HG02571 (cell line): ENCODE measurements around the gene TBC1D4.
"Not testable (repeated sequence)": the region's sequence is repeated elsewhere in the genome, so short reads cannot be mapped to it uniquely, and the experiment has no call there.

Source experiments
- ATAC-seq: cut with Tn5 transposase; IDR thresholded peaks from one replicate; pipeline ENCODE4 v1.9.1; 2021; ENCODE audit warnings: mild to moderate bottlenecking, moderate library complexity; ENCODE audit not compliant: unreplicated experiment

The TBC1D4 gene

DNA sequence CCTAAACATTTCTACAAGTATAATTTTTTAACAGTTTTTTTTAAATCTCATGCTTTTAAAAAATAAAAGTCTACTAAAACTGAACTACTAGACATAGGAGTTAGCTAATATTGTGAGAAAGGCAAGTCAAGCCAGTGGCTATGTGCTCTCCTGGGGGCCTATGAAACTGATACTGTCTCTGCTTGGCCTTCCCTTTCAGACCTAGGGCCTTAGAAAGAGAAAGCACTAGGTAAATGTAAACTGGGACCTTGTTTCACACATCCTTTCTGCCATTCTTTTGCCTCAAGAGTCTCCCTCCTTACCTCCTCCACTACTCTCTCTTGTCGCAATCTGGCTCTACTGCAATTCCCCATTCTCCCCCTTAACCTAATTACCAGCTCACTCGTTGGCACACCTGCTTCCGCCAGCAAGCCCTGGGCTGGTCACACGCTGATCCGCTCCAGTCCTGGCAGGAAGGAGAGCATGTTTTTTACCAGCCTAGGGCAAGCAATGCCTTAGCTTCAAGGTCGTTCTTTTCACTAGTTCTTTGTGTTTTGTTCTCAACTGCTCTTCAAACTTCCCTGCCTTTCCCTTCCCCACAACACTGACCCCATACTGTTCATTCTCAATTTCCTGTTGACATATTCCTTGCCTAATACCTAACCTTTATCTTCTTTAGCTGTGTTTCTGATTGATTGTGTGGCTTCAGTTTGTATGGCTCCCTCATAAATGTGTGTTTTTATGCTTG lies 23.1 kb downstream of the TBC1D4 start:
- ATAC-seq: peak; percentile 100

DNA sequence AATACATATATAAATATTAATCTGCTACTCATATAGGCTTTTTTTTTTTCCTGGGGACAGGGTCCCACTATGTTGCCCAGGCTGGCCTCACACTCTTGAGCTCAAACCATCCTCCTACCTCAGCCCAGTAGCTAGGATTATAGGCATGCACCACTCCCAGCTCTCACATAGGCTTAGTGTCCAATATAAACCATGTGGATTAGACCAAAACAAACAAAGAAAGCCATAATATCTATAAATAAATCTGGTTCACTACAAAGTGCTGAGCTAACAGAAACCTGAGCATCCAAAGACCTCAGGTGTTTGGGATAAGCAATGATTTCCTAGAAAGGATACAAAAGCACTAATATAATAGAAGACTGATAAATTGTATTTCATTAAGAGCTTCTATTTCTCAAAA lies 26.0 kb downstream of the TBC1D4 start:
- no peak for ATAC-seq

DNA sequence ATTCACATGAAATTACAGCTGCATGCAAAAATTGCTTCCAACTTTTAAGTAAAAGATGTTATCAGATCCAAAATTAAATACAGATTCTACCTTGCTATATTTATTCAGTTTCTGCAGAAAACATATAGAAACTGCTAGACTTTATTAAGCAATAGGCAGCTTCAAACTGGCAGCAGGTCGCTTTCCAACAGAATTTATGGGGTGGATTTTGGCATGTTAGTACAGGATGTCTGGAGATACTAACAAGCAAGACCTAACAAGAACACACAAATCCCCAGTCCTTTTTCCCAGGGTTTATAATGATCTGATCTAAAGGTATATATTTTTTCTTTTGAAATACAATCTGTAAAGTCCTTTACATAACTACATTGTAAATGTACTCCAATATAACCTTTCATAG lies 27.5 kb downstream of the TBC1D4 start:
- ATAC-seq: no peak

DNA sequence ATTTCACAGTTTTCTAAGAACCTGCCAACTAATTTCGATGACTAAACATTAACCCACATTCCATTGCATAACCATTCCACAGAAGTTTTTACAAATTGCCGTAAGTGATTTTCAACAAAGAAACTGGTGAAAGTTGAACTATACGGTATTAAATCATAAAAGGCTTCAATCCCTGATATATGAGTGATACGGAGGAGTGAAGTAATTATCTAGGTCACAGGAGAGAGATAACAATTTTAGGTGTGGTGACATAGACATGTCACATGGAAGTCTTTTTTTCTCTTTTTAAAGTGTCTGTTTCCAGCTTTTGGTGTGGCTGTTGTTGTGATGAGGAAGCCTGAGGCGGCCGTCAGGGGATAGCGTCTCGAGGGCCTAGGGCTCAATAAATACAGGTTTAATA lies 29.4 kb downstream of the TBC1D4 start:
- ATAC-seq: no peak

DNA sequence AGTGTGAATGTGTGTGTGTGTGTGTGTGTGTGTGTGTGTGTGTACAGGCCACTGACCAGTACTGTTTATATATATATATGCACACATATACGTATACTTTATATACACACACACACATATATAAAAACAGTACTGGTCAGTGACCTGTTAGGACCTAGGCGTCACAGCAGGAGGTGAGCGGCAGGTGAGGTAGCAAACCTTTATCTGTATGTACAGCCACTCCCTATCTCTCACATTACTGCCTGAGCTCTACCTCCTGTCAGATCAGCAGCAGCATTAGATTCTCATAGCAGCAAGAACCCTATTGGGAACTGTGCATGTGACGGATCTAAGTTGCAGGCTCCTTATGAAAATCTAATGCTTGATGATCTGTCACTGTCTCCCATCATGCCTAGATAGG lies 34.5 kb downstream of the TBC1D4 start:
- ATAC-seq: no peak

DNA sequence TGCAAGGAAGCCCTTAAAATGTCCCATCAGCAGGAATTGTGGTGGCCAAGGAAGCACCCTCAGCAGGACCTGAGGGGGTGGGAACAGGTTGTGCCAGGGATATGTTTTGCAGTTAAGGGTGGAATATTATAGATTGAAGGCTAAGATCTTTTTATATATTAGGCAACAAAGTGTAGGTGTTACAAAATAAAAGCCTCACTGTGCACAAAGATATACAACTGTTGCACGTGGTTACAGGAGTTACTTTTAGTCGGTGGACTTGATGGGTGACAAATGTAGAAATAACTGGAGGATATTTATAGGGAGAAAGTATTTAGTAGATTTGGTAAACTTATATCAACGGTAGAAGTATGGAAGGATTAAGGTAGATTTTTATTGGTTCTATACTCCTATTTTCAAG lies 35.1 kb downstream of the TBC1D4 start:
- no peak for ATAC-seq

DNA sequence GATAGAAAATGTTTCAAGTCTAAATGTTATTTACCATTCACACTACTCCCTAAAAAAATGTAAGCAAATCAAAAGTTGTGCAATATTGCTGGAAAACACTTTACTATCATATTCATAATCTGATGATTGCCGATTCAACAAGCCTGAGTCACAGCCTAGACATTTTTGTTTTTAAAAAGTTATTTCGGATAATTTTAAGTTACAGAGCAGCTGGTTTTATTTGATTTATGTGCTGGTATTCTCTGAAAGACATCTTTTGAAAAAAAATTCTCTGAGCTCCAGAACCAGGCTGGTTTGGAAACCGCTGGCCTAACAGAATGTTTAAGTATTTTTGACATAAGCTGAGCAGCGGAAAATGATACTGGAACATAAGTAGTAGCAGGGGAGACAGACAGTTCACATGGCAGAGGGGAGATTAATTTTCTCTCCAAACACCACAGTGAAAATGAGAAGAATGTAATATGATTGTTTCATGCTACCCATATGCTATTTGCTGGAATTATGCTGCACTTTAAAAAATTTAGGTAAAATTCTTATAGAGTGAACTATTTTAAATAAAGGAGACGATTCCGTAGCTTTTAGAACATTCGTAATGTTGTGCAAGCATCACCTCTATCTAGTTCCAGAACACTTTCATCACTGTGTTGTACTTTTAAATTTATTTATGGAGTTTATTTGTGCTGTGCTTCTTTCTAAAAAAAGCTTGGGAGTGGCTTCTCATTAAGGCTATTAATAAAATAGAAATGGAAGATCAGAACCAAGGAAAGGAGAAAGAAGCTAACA lies 36.1 kb downstream of the TBC1D4 start:
- ATAC-seq: no peak

DNA sequence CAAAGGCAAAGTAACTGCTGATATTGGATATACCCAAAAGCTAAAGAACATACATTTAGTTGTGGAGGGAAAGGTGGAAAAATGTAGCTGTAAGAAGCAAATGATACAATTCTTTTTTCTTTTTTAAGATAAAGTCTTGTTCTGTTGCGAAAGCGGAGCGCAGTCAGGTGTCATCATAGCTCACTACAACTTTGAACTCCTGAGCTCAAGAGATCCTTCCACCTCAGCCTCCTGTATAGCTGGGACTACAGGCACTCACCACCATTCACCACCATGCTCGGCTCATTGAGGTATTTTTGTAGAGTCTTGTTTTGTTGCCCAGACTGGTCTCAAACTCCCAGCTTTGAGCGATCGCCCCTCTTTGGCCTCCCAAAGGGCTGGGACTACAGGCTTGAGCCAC lies 38.0 kb downstream of the TBC1D4 start:
- ATAC-seq: no peak

DNA sequence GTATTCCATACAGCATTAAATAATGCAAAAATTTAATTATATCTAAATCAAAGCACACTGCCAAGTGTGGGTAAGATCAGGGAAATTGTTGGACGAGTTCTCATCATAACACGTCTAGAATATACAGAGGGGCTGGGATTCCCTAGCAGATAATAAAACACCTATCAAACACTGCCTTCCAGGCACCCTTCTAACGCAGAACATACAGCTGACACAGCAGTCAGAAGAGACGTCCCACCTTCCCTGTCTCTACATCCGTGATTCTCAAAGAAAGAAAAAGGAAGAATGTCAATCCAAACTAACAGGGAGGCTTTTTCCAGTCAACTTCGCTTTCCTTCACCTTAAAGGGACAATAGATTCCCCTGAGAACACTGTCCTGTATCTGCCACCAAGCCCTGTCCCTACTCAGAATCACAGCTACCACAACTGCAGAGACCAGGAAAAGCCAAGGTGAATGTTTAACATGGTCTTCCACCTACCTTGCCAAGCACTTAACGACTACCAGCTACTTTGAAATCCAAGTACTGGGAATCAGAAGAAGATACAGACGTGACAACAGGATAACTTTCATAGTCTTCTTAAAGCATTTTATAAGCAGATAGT lies 38.5 kb downstream of the TBC1D4 start:
- ATAC-seq: no peak

DNA sequence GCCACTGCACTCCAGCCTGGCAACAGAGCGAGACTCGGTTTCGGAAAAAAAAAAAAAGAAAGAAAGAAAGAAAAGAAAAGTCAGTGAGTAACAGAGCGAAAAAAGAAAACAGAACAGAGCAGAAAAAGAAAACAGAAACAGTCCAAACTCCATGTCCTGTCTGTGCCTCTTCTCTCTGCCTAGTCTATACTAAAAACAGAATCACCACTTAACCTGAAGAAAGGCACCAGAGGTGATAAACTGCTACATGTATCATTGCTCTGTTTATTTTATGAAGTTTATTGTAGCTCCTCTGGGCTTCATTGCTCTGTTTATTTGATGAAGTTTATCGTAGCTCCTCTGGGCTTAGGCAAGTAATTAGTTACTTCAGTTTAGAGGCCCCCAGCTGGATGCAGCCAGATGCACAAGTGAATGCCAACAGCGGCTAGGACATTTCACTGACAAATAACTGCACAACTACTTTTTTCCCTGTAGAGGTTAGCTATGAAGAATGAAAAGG lies 39.2 kb downstream of the TBC1D4 start:
- no peak for ATAC-seq

DNA sequence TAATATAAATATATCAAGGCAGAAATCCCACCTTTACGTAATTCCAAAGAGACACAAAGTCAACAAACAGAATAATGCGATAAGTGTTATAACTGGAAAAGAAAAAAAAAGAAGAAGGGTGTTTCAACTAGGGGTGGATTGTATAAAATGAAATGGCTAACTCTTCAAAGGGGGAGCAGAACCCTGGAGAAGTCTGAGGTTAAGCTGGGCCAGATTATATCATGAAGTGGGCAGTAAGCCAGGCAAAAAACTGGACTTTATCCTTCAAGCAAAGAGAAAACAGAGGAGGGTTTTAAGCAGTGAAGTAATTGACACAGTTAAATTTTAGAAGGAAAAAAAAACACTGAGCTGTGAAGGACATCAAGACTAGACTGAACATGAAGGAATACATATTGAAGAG lies 41.9 kb downstream of the TBC1D4 start:
- ATAC-seq: no peak

DNA sequence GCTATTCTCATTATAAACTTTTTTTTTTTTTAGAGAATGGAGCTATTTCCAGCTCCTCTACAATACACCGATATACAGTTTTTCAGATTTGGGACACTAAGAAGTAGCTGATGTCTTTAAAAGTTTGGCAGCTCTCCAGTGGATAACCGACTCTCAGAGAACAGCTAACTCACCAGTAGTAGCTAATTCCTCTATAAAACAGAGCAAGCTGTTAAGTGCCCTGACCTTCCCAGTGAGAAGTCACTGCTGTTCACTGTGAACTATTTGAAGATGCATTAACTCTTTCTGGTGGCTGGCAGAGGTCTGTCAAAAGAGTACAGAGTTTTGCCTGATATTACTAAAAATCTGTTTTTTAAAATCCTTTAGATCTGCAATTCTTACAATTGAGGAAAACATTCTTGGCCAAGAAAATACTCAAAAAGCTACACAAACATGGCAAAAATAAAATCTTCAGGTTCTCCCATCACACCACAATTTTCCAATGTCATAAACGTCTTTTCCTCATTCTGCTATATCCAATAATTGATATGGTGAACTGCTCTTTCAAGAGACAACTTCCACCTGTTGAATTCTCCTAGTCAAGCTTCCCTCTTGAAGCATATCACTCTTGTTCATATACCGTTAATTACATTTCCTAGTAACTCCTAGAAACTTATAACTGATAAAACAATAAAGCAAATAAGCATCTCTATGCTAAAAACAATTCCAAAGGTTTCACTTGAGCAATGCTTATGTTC lies 44.2 kb downstream of the TBC1D4 start:
- no peak for ATAC-seq

DNA sequence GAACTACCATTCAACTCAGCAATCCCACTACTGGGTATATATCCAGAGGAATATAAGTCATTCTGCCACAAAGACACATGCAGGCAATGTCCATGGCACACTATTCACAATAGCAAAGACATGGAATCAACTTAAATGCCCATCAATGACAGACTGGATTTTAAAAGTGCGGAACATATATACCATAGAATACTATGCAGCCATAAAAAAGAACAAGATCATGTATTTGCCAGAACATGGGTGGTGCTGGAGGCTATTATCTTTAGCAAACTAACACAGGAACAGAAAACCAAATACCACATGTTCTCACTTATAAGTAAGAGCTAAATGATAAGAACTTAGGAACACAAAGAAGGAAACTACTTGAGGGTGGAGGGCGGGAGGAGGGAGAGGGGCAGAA lies 47.8 kb downstream of the TBC1D4 start:
- ATAC-seq: not testable (repeated sequence)

DNA sequence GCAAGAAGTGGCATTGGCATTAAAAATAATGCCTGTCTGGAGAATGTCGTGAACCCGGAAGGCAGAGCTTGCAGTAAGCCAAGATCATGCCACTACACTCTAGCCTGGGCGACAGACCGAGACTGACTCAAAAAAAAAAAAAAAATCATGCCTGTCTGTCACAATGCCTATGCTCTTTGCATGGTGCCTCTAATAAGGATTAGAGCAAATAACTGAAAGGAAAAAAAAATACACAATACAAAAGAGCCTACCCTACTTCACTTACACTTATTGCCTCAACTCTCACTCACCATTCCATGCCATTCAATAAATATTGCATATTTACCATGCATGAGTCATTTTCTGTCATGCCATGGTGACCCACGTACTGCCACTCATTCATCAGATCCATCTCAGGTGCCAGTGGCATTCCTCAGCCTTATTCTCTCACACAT lies 49.1 kb downstream of the TBC1D4 start:
- no peak for ATAC-seq

DNA sequence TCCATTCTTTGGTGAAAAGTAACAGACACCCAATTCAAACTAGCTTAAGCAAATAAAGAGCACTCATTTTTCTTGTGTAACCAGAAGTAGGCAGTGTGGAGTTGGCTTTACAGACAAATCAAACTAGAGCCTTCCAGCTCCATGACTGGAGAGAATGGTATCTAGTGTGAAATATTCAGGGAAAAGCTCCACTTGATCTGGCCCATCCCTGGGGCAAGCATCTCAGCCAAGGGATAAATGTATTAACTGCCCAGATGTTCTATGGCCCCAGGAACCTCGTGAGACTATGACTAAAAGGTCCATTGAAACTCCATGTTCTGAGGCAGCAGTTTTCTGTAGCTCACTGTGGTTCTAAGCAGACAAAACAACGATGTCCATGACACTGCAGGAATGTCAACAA lies 49.9 kb downstream of the TBC1D4 start:
- no peak for ATAC-seq

DNA sequence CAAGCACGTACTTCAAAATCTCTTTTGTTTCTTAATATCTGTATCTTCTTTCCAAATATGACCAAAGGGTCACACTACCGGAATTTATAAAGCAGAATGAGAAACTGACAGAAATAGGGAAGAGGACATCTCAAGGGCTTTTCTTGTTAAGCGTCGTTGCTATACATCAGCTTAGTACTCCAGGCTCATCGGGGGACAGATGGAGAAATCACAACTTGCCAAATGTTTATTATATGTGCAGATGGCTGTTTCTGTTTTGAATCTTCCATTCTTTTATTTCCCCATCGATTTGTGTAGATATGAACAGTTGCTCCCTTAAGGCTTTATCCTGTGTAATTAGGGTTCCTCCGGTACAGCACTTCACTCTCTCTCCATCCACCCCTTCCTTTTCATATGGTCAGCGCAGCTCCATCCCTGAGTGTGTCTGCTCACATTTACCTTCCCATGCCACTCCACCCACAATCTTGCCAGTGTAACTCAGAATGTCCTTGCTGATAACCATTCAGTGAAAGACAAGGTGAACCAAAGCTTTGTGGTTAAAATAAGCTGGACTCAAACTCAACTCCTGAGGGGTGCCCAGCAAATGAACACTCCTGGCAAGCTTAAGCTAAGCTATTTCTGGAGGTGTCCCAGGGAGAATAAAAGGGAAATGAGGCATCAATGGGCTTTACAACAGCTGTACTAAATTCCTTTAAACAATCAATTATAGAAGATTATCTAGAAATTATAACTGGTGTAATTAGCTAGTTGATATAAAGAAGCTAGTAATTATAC lies 51.3 kb downstream of the TBC1D4 start:
- ATAC-seq: no peak

DNA sequence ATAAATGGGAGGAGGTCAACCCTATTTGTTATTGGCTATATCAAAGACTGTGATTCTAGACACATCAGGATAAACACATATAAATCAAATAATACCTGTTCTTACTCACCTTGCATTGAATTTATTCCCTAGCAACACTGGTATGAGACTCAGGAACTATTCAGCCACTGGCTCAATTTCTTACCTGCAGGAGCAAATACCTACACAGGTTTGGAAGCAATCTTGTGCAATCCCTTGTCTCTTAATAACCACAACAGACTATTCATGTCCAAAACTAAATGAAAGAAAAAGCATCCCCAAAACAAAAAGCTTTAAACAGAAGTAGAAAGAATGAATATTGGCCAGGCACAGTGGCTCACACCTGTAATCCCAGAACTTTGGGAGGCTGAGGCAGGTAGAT lies 55.5 kb downstream of the TBC1D4 start:
- ATAC-seq: no peak

DNA sequence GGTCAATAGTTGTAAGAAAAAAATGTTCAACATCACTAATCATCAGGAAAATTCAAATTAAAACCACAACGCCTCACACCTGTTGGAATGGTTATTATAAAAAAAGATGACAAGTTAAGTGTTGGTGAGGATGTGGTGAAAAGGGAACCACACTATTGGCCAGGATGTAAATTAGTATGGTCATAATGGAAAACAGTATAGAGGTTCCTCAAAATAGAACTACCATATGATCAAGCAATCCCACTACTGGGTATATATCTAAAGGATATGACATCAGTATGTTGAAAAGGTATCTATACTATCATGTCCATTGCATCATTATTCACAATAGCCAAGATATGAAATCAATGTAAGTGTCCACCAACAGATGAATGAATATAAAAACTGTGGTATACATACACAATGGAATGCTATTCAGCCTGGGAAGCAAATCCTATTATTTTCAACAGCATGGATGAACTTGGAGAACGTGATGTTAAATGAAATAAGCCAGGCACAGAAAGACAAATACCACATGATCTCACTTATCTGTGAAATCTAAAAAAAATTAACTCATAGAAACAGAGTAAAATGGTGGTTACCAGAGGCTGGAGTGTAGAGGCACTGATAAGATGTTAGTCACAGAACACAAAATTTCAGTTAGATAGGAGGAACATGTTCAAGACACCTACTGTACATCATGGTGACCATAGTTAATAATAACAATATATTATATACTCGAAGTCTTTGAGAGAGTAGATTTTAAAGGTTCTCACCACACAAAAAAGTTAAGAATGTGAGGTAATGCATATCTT lies 56.6 kb downstream of the TBC1D4 start:
- ATAC-seq: no peak

DNA sequence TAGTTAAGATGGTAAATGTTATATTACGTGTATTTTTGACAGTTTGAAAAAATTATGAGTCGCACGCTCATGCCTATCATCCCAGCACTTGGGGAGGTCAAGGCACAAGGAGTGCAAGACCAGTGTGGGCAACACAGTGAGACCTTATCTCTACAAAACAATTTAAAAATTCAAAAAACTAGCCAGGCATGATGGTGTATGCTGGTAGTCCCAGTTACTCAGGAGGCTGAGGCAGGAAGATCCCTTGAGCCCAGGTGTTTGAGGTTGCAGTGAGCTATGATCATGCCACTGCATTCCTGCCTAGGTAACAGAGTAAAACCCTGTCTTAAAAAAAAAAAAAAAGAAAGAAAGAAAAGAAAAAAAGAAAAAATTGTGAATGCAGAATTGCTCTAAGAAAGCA lies 58.0 kb downstream of the TBC1D4 start:
- no peak for ATAC-seq

DNA sequence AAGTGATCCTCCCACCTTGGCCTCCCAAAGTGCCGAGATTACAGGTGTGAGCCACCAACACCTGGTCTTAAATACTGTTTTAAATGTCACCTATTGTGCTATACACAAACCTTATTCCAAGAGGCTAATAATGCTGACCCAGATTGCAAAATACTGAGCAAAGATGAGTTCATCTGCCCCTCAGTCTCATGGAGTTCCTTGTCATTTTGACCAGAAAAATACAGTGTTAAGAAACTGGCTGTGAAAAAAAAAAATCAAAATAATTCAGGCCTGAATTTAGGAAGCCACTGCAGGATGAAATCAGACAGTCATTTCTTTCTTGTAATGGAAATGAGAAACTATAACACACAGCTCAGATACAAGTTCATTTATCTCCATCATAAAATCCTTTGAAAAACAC lies 59.9 kb downstream of the TBC1D4 start:
- ATAC-seq: no peak
